ENCODE measurements around the gene CHPF2. TPM values are rescaled to one million over a fixed set of nuclear protein-coding genes. Genes with fewer than 3 reads are reported as not detected.

CHPF2 gene
- total RNA-seq, 1 experiment from 2014 or later, result 48.1 TPM

- CTCF ChIA-PET, result interaction anchor here (0.9 to 2.6 kb wide), 3 partner anchors 9 to 119 kb away, joined by 3 to 14 read pairs (median 3); partner anchors contain the start of gene ABCF2
- no peaks in the 10 kb centered on the region for H3K4me1 Mint-ChIP-seq (ENCODE audit: low read depth, unreplicated experiment)
- no peaks in the 10 kb centered on the region for H3K9me3 Mint-ChIP-seq (ENCODE audit: low read depth, unreplicated experiment)
- H3K36me3 Mint-ChIP-seq (ENCODE audit: insufficient read depth, unreplicated experiment), result peaks cover 16% of the 10 kb centered on the region
- peaks cover 40% of the 10 kb centered on the region for H3K27me3 Mint-ChIP-seq (ENCODE audit: unreplicated experiment)
- no TSS peak for BruUV-seq (replicated peaks)
- H3K27ac Mint-ChIP-seq (ENCODE audit: unreplicated experiment), result no peak overlapping the region
- intact Hi-C loops (cut with micrococcal nuclease; ENCODE audit: unreplicated experiment), result loop anchor here (5.0 kb wide), 1 partner anchor 120 kb away; no protein-coding TSS in a partner anchor
- DNase-seq, result no peak
- TF ChIP-seq, protein P1, sequence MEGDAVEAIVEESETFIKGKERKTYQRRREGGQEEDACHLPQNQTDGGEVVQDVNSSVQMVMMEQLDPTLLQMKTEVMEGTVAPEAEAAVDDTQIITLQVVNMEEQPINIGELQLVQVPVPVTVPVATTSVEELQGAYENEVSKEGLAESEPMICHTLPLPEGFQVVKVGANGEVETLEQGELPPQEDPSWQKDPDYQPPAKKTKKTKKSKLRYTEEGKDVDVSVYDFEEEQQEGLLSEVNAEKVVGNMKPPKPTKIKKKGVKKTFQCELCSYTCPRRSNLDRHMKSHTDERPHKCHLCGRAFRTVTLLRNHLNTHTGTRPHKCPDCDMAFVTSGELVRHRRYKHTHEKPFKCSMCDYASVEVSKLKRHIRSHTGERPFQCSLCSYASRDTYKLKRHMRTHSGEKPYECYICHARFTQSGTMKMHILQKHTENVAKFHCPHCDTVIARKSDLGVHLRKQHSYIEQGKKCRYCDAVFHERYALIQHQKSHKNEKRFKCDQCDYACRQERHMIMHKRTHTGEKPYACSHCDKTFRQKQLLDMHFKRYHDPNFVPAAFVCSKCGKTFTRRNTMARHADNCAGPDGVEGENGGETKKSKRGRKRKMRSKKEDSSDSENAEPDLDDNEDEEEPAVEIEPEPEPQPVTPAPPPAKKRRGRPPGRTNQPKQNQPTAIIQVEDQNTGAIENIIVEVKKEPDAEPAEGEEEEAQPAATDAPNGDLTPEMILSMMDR (IDR thresholded peaks at IDR 0.05; ENCODE audit: unreplicated experiment), result no peak
- no peak overlapping the region for H3K4me3 Mint-ChIP-seq (ENCODE audit: low read depth, unreplicated experiment)
Observed at GRCh38 chr7:151242159-151243044, 10.1 kb downstream of the CHPF2 start.

DNA sequence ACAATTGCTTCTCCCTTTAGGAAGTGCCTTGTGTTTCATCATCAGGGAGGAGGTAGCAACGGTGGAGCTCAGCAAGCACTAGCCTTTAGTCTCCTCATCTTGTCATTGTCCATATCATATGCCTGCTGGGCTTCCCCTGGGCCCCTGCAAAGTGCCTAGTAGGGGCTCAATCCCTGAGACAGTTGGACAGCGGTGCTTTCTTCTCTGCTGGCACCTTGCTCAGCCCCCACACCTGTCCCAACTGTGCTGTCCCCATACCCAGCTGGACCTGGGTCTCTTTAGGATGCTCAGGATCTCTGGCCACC lies 10.7 kb downstream of the CHPF2 start:
- H3K27ac Mint-ChIP-seq (ENCODE audit: unreplicated experiment), result no peak overlapping the region
- peaks cover 12% of the 10 kb centered on the region for H3K36me3 Mint-ChIP-seq (ENCODE audit: insufficient read depth, unreplicated experiment)
- CTCF ChIA-PET, result interaction anchor here (0.9 to 2.6 kb wide), 2 partner anchors 9 to 16 kb away, joined by 3 to 14 read pairs; partner anchors contain the start of gene ABCF2

GRCh38 chr7:151243408-151244195 lies 11.3 kb downstream of the CHPF2 start:
- no TSS peak for BruUV-seq (replicated peaks)
- Mint-ChIP-seq H3K36me3 (ENCODE audit: insufficient read depth, unreplicated experiment) (peaks cover 11% of the 10 kb centered on the region), H3K27me3 (ENCODE audit: unreplicated experiment) (peaks cover 52% of the 10 kb centered on the region), H3K9me3 (ENCODE audit: low read depth, unreplicated experiment) (no peaks in the 10 kb centered on the region), H3K27ac (ENCODE audit: unreplicated experiment) (no peak overlapping the region), H3K4me3 (ENCODE audit: low read depth, unreplicated experiment) (no peak overlapping the region), H3K4me1 (ENCODE audit: low read depth, unreplicated experiment) (peaks cover 8% of the 10 kb centered on the region)
- intact Hi-C loops (cut with micrococcal nuclease; ENCODE audit: unreplicated experiment), result loop anchor here (5.0 kb wide), 1 partner anchor 121 kb away; no protein-coding TSS in a partner anchor
- DNase-seq, result no peak
- TF ChIP-seq, protein P1 (IDR thresholded peaks at IDR 0.05; ENCODE audit: unreplicated experiment), result no peak
- CTCF ChIA-PET, result interaction anchor here (0.6 to 2.6 kb wide), 5 partner anchors 11 to 357 kb away, joined by 3 to 14 read pairs (median 4); partner anchors contain the start of genes ABCF2 and CHPF2

More for the DNA sequence above, 10.7 kb downstream of the CHPF2 start:
- peaks cover 46% of the 10 kb centered on the region for H3K27me3 Mint-ChIP-seq (ENCODE audit: unreplicated experiment)
- H3K4me1 Mint-ChIP-seq (ENCODE audit: low read depth, unreplicated experiment), result peaks cover 2% of the 10 kb centered on the region
- no peak overlapping the region for H3K4me3 Mint-ChIP-seq (ENCODE audit: low read depth, unreplicated experiment)
- no peaks in the 10 kb centered on the region for H3K9me3 Mint-ChIP-seq (ENCODE audit: low read depth, unreplicated experiment)
- DNase-seq, result no peak
- TF ChIP-seq, protein P1 (IDR thresholded peaks at IDR 0.05; ENCODE audit: unreplicated experiment), result no peak
- intact Hi-C loops (cut with micrococcal nuclease; ENCODE audit: unreplicated experiment), result loop anchor here (5.0 kb wide), 1 partner anchor 121 kb away; no protein-coding TSS in a partner anchor
- BruUV-seq (replicated peaks), result no TSS peak

- Mint-ChIP-seq H3K4me3 (ENCODE audit: low read depth, unreplicated experiment) (no peak overlapping the region), H3K36me3 (ENCODE audit: insufficient read depth, unreplicated experiment) (peaks cover 14% of the 10 kb centered on the region), H3K4me1 (ENCODE audit: low read depth, unreplicated experiment) (peaks cover 15% of the 10 kb centered on the region), H3K9me3 (ENCODE audit: low read depth, unreplicated experiment) (no peaks in the 10 kb centered on the region), H3K27me3 (ENCODE audit: unreplicated experiment) (peaks cover 59% of the 10 kb centered on the region), H3K27ac (ENCODE audit: unreplicated experiment) (no peak overlapping the region)
- TF ChIP-seq, protein P1 (IDR thresholded peaks at IDR 0.05; ENCODE audit: unreplicated experiment), result peak; percentile 74
- intact Hi-C loops (cut with micrococcal nuclease; ENCODE audit: unreplicated experiment), result loop anchor here (5.0 kb wide), 1 partner anchor 122 kb away; no protein-coding TSS in a partner anchor
- BruUV-seq (replicated peaks), result no TSS peak
- peak; percentile 59 for DNase-seq
- CTCF ChIA-PET, result interaction anchor here (0.6 to 2.6 kb wide), 5 partner anchors 12 to 357 kb away, joined by 3 to 14 read pairs (median 4); partner anchors contain the start of genes ABCF2 and CHPF2
Observed at GRCh38 chr7:151244196-151244840, 12.0 kb downstream of the CHPF2 start.
